Cardiac septum (tissue), 1 donor: Measurements from ENCODE around the gene SGPL1. TPM values are rescaled to one million over a fixed set of nuclear protein-coding genes. Genes with fewer than 3 reads are reported as not detected.

Source experiments
- DNase-seq: peaks from one replicate; pipeline ENCODE4 v3.0.0-alpha.2; 2020; ENCODE audit warnings: low spot score
- intact Hi-C: fragments of 100-400 bp; cut with DNase I; formaldehyde crosslinking; loops from one replicate; pipeline ENCODE4 v1.14.0; 2022
- total RNA-seq: library from RNA; stranded (reverse); fragmentation: NEBNext Ultra II Directional; extraction: Animal tissue kit (Norgen Biotek cat#: 25700); gene quantifications from one replicate; pipeline ENCODE4 v1.2.1, GENCODE V29; 2021
- donor health status: DM: no; HTN: no; CAD: no.

Gene SGPL1
- total RNA-seq, 1 donor from 2014 or later: 17.3 TPM

- DNase-seq: no peak
- intact Hi-C loops: no loop called here
Observed at GRCh38 chr10:70806841-70807240, 8.9 kb upstream of the SGPL1 start.

GRCh38 chr10:70807556-70807955 lies 8.2 kb upstream of the SGPL1 start:
- DNase-seq: no peak
- intact Hi-C loops: no loop called here

DNA sequence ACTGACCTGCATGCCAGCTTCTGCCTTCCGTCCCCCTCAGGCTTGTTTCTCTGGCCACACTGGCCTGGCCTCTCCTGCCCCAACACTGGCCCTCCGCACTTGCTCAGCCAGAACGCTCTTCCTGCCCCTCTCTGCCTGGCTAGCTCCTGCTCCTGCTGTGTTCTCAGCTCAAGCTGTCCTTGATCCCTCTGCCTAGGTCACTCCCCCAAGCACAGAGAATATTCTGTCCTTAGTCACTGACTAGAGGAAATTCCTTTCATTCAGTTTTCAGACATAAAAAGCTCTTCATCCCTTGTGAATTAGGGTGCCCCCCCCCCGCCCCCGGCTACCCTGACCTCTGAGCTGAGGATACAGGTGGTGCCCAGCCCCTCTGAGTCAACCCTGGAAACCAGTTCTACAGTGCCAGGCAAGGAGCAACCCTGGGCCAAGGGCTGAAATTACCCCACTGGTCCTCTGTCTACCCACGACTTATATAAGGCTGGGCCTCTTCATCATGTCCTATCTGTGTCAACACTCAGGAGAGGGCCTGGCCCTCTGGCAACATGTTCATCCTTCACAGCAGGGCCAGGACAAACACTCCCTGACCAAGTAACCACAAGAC lies 6.6 kb upstream of the SGPL1 start:
- intact Hi-C loops: no loop called here
- DNase-seq: no peak

DNA sequence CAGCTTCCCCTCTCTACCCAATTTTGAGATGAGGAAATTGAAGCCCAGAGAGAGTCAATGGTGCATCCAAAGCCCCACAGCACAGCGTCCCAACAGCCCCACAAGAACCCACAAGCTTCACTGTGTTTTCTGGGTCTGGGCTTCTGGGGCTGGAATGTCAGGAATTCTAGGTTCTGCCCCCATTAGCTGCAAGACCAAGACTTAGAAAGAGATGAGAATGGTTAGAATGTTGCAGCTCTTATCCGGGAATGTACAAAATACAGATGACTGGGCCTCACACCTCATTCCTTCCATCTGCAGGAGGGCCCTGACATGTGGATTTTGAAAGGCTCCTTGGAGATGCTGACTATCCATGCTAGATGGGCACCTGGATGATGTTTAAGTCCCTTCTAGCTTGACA lies 6.0 kb upstream of the SGPL1 start:
- intact Hi-C loops: no loop called here
- DNase-seq: no peak

DNA sequence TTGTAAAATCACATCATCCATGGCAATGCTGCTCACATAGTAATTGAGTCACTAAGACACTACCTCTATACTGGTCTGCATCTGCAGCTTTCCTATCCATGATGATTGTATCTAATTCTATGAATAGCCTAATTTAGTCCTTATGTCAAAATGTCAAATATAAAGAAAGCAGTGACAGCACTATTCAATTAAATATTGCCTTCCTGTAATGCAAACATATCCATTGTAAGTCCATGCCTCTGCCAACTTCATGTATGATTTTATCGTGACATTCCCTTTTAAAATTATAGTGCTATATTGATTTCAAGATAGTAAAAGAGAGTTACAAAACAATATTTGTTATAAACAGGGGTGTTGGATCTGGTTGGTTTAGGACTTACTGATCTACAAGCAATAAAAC lies 4.8 kb upstream of the SGPL1 start:
- no peak for DNase-seq
- intact Hi-C loops: no loop called here

- no peak for DNase-seq
- intact Hi-C loops: no loop called here
Observed at GRCh38 chr10:70811881-70812280, 3.9 kb upstream of the SGPL1 start.

DNA sequence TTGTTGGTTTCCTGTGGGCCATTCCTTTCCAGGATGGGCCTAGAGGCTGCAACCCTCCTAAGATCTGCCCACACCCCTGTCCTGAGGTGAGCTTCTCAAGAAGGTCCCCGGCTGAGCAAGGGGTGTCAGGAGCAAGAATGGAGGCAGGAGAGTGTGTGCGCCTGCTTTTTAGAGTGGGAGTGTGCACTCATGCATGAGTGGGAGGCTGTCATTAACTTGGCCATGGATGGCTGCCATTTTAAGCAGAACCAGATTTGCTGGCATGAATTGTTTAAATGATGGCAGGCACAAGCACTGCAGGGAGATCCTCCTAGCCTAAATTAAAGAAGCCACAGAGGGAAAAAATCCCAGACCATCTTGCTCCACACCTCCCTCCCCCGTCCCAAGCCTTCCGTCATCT lies 2.9 kb upstream of the SGPL1 start:
- no peak for DNase-seq
- intact Hi-C loops: no loop called here

- intact Hi-C loops: no loop called here
- no peak for DNase-seq
Observed at GRCh38 chr10:70814126-70814525, 1.6 kb upstream of the SGPL1 start.

DNA sequence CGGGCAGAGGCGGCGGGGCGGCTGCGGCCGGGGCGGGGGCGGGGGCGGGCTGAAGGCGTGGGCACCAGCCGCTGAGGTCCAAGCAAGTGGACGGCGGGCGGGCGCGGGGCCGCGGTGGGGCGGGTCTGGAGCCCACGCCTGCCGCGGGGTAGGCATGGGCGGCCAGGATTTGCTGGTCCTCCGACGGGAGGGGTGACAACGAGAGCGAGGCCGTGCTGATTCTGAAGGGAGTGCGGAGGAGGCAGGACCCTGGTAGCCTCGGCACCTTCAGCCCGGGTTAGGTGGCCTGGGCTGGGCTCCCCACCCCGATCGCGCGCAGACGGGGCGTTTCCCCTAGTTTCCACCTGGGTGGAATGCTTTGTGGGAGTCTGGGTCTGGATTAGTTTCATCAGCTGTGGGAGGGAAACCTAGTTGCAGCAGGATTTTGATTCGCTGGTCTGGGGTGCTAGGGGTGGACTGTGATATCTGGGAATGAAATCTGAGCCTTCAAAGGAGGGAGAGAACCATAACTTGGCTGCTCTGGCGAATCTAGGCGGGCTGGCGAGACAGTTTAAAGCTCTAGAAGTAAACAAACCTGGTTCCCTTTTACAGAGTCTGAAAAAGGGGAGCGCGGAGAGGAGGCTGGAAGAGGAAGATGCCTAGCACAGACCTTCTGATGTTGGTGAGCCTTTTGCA lies 609 bp downstream of the SGPL1 start:
- DNase-seq: no peak
- intact Hi-C loops: no loop called here

GRCh38 chr10:70820976-70821750 lies 5.4 kb downstream of the SGPL1 start:
- DNase-seq: no peak
- intact Hi-C loops: no loop called here

GRCh38 chr10:70822076-70822820 lies 6.5 kb downstream of the SGPL1 start:
- no peak for DNase-seq
- intact Hi-C loops: no loop called here

DNA sequence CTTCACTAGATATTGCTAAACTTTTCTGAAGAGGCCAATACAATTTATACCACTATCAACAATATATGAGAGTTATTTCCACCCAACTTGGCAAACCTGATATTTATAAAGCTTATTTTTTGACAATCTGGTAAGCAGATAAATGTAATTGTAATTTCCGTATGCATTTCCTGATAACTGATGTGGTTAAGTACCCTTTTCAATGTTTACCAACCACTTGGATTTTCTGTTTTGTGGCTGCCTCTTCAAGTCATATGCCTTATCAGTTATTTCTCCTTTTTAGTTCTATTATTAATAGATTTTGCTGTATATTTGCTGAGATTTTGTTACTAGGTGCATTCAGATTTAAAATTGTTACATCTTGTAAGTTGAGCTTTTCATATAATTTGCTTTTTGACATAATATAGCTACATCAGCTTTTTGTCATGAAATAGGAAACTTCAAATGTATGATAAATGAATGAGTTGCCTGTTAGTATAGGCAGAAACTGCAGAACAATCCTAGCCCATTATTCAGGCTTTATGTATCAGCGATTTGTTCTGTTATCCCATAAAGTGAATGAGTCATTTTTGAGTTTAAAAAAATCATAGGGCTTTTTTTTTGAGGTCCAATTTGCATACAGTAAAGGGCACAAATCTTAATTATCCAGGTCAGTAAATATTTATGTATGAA lies 11.5 kb downstream of the SGPL1 start:
- DNase-seq: no peak
- intact Hi-C loops: no loop called here

DNA sequence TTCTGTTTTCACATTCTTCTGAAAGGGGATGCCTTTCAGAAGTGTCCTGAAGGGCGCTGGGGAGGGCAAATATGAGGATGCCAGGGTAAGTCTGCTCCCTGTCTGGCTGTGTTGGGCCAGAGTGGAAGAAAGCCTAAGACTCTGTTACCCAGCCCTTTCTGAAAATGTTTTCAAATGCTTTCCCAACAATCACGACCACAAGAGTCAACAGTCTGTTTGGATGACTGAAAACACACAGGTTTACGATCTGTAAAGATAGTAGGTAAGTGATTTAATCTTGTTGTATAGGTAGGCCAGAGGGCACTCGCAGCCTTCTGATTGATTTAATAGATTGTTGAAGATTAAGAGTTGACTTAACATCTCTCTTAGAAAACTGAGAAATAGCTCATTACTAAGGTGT lies 13.2 kb downstream of the SGPL1 start:
- intact Hi-C loops: no loop called here
- no peak for DNase-seq

- no peak for DNase-seq
- intact Hi-C loops: no loop called here
Observed at GRCh38 chr10:70829543-70829942, 13.8 kb downstream of the SGPL1 start.

GRCh38 chr10:70830164-70830563 lies 14.4 kb downstream of the SGPL1 start:
- no peak for DNase-seq
- intact Hi-C loops: no loop called here

GRCh38 chr10:70832221-70832620 lies 16.5 kb downstream of the SGPL1 start:
- intact Hi-C loops: no loop called here

GRCh38 chr10:70832852-70833528 lies 17.2 kb downstream of the SGPL1 start:
- intact Hi-C loops: no loop called here
- no peak for DNase-seq

More at GRCh38 chr10:70832221-70832620, 16.5 kb downstream of the SGPL1 start:
- no peak for DNase-seq

GRCh38 chr10:70833601-70834000 lies 17.9 kb downstream of the SGPL1 start:
- intact Hi-C loops: no loop called here
- DNase-seq: no peak

- intact Hi-C loops: no loop called here
Observed at GRCh38 chr10:70834021-70834420, 18.3 kb downstream of the SGPL1 start.

More at GRCh38 chr10:70834021-70834420, 18.3 kb downstream of the SGPL1 start:
- DNase-seq: no peak
